SIG-M5 treated with dmso at 0.1 percent for 504 hours (cell line): ENCODE results near the gene FDPS.
"Not testable (repeated sequence)": the region's sequence is repeated elsewhere in the genome, so short reads cannot be mapped to it uniquely, and the experiment has no call there.

ENCODE experiments used
- DNase-seq: peaks from one replicate; lab custom pipeline; 2025; ENCODE audit not compliant: unreplicated experiment; lab: John Stamatoyannopoulos, UW

FDPS gene

DNA sequence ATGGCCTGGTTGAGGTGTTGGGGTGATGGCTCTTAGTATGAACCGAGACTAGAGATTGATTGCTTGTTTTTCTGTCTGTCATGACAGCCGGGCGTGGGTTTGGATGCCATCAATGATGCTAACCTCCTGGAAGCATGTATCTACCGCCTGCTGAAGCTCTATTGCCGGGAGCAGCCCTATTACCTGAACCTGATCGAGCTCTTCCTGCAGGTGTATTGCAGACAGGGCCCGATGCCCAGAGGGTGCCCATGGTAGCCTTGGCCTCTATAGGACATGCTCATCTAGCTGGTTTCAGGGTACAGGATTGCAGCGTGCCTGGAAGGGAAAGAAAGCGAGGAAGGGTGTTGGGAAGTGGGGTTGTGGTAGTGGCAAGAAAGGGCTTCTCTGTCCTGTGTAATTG is 9.4 kb downstream of the FDPS start:
- DNase-seq, result no peak

DNA sequence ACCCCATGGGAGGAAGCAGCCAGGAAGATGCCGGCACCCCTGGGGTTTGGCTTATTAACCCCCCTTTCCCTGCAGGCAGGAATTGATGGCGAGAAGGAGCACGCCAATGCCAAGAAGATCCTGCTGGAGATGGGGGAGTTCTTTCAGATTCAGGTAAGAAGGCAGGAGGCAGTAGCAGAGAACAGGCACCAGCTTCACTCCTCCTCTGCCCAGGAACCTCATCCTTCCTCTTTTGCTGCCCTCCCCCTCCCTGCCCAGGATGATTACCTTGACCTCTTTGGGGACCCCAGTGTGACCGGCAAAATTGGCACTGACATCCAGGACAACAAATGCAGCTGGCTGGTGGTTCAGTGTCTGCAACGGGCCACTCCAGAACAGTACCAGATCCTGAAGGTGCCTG is 10.9 kb downstream of the FDPS start:
- no peak for DNase-seq

DNA sequence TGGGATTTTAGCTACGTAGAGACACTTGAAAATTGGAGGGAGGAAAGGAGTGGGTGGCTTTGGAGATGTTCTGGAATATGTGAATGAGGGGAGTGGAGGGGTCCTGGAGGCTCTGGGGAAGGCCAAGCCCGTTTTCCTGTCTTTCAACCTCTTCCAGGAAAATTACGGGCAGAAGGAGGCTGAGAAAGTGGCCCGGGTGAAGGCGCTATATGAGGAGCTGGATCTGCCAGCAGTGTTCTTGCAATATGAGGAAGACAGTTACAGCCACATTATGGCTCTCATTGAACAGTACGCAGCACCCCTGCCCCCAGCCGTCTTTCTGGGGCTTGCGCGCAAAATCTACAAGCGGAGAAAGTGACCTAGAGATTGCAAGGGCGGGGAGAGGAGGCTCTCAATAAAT is 11.6 kb downstream of the FDPS start:
- DNase-seq, result no peak

DNA sequence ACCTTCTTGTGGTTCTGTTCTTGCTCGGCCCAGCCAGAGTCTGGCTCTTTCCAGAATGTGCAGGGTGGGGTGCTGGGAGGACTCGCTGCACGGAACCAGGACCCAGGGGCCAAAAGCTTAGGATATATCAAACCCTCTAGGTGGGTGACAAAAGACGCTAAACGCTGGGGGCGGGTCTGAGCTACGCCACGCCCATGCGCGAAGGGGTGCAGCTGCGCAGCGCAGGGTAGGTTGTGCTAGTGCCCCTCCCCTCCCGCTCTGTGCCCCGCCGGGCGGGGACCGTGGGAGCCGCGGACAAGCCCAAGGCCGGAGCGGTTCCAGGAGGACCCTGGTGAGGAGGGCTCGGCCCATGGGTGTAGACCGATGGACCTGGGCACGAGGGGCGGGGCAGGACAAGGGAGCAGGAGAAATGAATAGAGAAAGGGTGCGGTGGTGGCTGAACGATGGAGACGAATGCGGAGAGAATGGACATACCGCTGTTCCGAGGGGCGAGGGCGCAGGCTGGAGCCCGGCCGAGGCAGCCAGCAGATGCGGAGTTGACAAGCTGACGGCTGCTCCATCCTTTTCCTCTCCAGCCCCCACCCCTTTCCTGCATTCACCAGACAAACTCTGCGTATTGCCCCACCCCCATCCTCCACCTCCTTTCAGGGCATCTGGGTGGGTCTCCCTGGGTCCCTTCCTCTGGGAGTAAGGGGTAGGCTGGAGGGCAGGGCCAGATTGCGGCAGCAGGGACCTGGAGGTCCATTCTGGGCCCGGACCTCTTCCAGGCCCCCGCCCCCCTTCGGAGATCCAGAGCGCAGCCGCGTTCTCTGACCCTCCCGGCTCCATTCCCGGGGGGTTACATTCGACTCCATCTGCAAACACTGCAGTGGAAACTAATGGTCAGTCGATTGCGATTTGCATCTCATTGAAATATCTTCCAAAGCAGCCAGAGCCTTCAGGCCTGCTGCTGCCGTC is 12.3 kb downstream of the FDPS start, which contains the start of gene RUSC1:
Gene RUSC1, plus strand, starts transcription at position 234 of the 957 bp plus-strand sequence. CDS start 880 bp downstream, outside the sequence.
- DNase-seq, result no peak

DNA sequence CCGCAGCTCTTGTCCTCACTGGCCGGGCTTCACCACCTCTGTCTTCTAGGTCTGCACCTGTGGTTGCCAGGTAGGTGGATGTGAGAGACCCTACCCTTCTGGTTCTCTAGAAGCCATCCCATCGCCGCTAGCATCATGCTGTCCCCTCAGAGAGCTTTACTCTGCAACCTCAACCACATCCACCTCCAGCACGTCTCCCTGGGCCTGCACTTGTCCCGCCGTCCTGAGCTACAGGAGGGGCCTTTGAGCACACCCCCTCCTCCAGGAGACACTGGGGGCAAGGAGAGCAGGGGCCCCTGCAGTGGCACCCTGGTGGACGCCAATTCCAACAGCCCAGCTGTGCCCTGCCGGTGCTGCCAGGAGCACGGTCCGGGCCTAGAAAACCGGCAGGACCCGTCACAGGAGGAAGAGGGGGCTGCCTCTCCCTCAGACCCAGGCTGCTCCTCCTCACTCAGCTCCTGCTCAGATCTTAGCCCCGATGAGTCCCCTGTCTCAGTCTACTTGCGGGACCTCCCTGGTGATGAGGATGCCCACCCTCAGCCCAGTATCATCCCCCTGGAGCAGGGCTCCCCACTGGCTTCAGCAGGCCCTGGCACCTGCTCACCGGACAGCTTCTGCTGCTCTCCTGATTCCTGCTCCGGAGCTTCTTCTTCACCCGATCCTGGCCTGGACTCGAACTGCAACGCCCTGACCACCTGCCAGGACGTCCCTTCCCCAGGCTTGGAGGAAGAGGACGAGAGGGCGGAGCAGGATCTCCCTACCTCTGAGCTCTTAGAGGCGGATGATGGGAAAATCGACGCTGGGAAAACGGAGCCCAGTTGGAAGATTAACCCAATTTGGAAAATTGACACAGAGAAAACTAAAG is 13.2 kb downstream of the FDPS start:
- DNase-seq, result no peak

DNA sequence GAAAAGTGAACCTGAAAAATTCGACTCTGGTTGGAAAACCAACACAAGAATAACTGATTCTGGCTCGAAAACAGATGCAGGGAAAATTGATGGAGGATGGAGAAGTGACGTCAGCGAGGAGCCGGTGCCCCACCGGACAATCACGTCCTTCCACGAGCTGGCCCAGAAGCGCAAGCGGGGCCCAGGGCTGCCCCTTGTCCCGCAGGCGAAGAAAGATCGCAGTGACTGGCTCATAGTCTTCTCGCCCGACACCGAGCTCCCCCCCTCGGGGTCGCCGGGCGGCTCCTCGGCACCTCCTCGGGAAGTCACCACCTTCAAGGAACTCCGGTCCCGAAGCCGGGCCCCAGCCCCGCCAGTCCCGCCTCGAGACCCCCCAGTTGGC is 13.9 kb downstream of the FDPS start:
- DNase-seq, result peak; percentile 45

DNA sequence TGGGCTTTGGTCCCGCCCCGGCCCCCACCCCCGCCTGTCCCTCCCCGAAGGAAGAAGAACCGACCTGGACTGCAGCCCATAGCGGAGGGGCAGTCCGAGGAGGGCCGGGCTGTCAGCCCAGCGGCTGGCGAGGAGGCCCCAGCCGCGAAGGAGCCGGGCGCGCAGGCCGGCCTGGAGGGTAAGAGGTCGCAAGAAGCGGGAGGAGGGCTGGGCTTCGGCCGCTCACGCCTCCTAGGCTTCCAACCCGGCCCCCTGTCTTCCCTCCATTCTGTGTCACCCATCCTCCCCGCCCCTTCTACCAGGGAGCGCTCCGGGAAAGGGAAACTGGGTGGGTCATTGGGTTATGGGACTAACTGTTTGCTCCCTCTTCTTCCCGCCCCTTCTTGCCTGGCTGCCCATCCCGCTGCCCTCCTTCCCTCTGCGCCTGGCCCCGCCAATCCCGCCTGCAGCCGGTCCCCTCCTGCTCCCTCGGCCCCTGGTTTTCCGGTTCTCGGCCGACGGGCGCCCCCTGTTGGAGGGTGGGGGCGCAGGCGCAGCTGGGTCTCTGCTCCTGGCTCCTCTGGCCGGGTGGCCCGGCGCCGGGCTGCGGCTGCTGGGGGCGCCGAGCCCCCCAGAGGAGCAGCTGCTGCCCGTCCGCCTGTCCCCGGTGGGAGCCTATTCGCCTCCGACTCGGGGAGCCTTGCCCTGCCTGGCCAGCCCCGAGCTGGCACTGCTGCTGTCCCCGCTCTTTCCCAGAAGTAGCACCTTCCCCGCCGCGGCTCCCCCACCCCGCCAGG is 14.5 kb downstream of the FDPS start:
- peak; percentile 92 for DNase-seq

DNA sequence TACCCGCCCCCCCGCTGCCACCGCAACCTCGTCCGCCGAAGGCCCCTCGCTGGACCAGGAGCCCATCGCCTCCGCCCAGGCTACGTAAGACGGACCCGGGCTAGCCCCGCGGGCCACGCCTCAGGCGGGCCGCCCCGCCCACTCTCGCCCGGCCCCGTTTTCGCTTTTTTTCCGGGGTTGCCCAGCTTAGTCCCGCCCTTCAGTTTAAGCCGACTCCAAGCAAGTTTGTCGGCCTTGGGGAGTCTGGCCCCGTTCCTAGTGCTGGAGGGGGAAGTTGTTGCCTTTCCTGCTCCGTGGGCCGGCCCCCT is 15.0 kb downstream of the FDPS start:
- DNase-seq, result peak; percentile 89

DNA sequence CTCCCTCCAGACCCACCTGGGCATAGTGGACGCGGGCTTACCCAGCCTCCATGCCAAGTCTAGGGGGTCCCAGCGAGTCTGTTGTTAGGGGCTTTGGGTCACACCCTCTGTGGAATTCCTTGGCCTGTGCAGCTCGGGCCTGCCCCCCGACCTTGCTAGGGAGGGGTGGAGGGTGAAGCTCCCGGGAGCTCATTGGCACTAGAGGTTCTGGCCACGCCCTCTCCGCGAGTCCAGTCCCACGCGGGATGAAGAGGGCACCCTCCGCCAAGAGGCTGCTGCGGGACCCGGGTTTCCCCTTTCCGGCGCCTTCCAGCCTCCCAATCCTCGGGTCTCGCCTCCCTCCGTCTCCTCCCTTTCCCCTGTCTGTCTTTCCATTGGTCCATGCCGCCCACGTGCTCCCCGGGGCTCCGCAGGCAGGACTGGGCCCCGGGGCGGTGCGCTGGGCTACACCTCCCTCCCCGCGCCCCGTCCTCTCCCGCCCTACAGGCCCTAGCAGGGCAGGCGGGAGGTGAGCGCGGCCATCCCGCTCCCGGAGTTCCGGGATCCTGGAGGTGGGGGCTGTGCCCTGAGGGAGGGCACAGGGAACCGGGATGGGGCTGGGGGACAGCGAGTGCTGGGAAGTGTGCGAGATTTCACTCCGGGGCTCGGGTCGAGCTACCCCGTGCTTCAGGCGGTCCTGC is 15.5 kb downstream of the FDPS start:
- peak; percentile 99 for DNase-seq

DNA sequence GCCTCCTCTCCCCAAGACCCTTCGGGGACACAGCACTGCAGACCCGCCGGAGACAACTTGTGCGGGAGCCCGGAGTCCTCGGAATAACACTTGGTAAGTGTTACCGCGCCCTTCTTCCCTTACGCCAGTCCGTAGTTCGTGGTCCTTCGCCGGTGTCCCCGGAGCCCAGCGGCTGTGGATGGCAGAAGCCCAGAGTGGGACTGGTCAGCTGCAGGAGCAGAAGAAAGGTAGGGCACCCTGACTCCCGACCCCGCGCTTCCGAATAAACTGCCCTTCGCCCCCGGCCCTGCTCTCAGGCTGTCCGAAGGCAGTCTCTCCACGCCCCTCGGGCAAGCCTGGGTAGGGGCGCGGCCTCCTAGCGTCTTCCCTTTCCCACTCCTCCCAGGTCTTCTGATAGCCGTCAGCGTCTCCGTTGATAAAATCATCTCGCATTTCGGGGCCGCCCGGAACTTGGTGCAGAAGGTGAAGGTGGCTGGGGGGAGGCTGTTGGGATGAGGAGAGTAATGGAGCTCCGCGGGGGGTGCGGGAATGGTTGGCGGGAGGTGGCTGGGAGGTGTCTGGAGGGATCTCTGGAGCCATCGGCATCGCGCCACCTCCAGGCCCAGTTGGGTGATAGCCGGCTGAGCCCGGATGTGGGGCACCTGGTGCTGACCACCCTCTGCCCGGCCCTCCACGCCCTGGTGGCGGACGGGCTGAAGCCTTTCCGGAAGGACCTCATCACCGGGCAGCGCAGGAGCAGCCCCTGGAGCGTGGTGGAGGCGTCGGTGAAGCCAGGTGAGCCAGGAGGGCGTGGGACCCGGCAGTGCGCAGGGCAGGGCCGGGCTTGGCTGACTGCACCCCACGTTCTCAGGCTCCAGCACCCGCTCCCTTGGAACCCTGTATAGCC is 16.3 kb downstream of the FDPS start:
- peak; percentile 62 for DNase-seq

DNA sequence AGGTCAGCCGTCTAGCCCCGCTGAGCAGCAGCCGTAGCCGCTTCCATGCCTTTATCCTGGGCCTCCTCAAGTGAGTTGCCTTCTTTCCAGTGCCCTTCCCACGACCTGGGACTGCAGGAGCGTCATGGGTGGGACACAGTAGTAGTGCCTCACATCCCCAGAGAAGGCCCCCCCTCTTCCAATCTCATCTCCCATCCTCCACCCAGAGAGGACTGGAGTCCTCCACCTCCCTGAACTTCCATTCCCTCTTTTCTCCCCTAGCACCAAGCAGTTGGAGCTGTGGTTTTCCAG is 16.9 kb downstream of the FDPS start:
- no peak for DNase-seq

DNA sequence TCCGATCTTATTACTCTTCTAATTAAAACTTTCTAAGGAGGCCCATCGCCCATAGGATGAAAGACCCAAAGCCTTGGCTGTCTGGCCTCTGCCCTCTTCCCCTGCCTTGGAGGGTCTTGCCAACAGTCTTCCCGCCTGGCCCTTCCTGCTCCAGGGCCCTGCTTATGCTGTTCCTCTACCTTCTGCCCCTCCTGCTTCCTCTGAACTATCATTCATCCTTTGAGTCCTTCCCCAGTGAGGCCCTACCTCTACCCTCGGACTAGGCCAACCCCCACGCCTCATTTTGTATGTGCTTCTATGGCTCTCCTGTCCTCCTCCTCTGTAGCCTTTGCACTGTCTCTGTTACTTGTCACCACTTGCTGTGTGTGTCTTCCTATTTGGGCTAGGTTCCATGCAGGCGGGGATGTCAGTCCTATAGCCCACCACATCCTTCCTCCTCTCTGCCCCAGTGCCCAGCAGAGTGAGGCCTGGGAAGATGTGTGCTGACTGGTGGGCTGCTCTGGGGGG is 17.4 kb downstream of the FDPS start:
- DNase-seq, result no peak

DNA sequence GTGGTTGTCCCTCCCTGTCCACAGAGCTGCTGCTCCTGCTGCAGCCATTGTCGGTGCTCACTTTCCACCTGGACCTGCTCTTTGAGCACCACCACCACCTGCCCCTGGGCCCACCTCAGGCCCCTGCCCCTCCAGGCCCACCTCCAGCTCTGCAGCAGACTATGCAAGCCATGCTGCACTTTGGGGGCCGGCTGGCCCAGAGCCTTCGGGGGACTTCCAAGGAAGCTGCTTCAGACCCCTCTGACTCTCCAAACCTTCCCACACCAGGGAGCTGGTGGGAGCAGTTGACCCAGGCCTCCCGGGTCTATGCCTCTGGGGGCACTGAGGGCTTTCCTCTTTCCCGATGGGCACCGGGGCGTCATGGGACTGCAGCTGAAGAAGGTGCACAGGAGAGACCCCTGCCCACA is 18.0 kb downstream of the FDPS start:
- DNase-seq, result no peak

DNA sequence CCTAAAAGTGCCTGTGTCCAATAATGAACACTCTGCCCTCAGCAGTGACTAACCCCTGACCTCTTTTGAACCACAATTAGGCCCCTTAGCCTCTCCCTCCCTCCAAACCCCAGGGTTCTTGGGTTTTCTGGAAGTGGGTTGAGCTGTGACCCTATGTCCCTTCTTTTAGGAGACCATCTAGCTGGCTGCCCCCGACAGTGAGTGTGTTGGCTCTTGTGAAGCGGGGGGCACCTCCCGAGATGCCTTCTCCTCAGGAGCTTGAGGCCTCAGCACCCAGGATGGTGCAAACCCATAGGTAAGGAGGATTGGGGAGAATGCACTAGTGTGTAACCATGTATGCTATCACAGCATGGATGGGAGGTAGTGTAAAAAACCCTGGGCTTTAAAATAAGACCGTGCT is 19.3 kb downstream of the FDPS start:
- no peak for DNase-seq

DNA sequence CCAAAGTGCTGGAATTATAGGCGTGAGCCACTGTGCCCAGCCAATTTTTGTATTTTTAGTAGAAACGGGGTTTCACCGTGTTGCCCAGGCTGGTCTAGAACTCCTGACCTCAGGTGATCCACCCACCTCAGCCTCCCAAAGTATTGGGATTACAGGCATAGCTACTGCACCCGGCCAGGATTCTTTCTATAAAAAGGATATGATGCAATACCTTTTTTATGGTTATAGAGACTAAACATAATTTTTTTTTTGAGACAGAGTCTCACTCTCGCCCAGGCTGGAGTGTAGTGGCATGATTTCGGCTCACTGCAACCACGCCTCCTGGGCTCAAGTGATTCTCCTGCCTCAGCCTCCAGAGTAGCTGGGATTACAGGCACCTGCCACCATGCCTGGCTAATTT is 20.2 kb downstream of the FDPS start:
- DNase-seq, result not testable (repeated sequence)

DNA sequence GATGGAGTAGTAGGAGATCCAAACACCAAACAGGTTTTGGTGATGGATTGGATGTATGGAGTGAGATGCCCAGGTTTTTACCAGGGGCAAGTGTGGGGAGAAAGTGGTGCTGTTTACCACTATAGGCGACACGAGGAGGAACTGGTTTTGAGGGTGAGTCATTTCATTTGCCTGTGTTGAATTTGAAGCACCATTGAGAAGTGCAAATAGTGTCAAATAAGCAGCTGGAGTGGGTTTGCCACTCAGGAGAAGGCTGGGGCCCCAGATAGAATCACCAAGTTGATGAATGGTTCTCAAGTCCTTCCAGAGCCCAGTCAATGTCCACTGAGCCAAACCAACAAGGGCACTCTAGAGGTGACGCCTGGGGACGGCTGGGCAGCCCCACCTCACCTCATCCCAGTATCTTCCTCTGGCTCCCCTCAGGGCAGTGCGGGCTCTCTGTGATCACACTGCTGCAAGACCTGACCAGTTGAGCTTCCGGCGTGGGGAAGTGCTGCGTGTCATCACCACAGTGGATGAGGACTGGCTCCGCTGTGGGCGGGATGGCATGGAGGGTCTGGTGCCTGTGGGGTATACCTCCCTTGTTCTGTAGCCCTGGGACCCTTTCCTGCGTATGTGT is 21.4 kb downstream of the FDPS start:
- no peak for DNase-seq

DNA sequence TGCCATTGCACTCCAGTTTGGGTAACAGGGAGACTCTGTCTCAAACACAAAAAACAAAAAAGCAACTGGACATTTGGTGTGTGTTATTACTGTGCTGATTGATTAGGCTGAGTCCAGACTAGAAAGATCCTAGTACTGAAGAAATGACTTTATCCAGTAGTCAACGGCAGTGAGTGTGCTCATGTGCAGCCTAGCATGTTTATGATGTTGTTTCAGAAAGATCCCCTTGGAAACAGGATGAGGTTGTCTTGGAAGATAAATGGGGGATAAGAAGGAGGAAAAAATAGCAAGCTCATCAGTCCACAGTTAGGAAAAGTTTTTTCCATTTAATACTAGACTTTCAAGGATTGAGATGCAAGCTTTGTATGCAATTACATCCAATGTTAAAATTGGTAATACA is 26.3 kb downstream of the FDPS start:
- DNase-seq, result no peak

DNA sequence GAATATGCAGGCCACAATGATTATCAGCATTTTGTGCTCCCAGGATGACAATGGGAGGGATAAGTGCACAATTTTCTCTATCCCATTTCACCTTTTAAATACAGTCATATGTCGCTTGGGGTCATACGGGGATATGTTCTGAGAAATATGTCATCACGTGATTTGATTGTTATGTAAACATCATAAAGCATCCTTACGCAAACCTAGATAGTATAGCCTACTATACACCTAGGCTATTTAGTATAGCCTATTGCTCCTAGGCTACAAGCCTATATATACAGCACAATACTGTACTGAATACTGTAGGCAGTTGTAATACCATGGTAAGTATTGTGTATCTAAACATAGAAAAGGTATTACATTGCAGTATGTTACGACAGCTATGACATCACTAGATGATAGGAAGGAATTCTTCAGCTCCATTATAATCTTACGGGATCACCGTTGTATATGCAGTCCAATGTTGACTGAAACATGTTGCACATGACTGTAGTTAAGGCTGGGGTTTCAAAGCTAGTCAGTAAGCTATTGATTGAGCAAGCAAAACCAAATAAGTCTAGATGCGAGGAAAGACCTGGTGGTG is 30.9 kb downstream of the FDPS start:
- no peak for DNase-seq

DNA sequence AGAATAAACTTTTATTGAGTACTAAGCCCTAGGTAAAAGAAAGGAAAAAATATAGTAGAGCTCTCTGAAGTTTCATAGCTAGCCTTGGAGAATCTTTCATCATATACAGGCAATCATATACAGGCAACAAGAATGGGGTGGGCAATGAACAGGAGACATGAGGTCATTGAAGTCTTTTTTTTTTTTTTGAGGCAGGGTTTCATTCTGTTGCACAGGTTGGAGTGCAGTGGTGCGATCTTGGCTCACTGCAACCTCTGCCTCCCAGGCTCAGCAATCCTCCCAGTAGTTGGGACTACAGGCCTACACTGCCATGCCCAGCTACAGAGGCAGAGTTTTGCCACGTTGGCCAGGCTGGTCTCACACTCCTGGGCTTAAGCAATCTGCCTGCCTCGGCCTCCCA is 34.2 kb downstream of the FDPS start:
- no peak for DNase-seq
